Endothelial cell of umbilical vein (primary cell): ENCODE results near the gene CNTNAP2. TPM values are rescaled to one million over a fixed set of nuclear protein-coding genes. Genes with fewer than 3 reads are reported as not detected.

ENCODE experiments used
- BruUV-seq: library from RNA; stranded (reverse); fragments of 400-500 nt; replicated peaks from 2 replicates; lab custom pipeline; 2021; lab: Mats Ljungman, UMichigan
- CTCF ChIA-PET: fragments of 300-600, 350-600 bp; sonication (Branson Sonifier 250); formaldehyde crosslinking; loops from one replicate; lab custom pipeline; 2021; ENCODE audit warnings: antibody characterized with exemption, inconsistent platforms; lab: Charles Lee
- POLR2A ChIA-PET: fragments of 300-600, 350-600 bp; sonication (Branson Sonifier 250); formaldehyde crosslinking; loops from one replicate; lab custom pipeline; 2021; ENCODE audit warnings: antibody characterized with exemption, inconsistent platforms; lab: Charles Lee
- DNase-seq: peaks from one replicate; pipeline ENCODE4 v3.0.0-alpha.2; 2011; ENCODE audit warnings: low read depth, low spot score
- FAIRE-seq: peaks from 2 replicates; lab custom pipeline; 2011; peaks lifted over from hg19 to GRCh38; lab: Jason Lieb, UNC
- H2AFZ ChIP-seq: 2 replicates; pipeline ENCODE4 v1.6.0; 2012; ENCODE audit warnings: low read depth, low read length, control low read depth, inconsistent platforms
- H3K27ac ChIP-seq: 2 replicates; pipeline ENCODE4 v1.5.1; 2011; ENCODE audit warnings: low read depth, mild to moderate bottlenecking, control low read depth, low read length, moderate library complexity; ENCODE audit not compliant: insufficient read depth
- H3K27me3 ChIP-seq, 2 experiments: 2 replicates each; pipeline versions ENCODE4 v1.6.0 to v1.6.1; 2011; ENCODE audit warnings: low read length in 2 of 2, mixed read lengths in 1 of 2; ENCODE audit not compliant: control insufficient read depth in 2 of 2, insufficient read depth in 2 of 2
- H3K36me3 ChIP-seq, 2 experiments: 2 replicates in 1 of 2; 3 replicates in 1 of 2; pipeline ENCODE4 v1.5.1; 2011; ENCODE audit warnings: low read length in 2 of 2, mild to moderate bottlenecking in 1 of 2, moderate library complexity in 1 of 2; ENCODE audit not compliant: control insufficient read depth in 2 of 2, insufficient read depth in 2 of 2; ENCODE audit errors: extremely low read depth in 1 of 2
- H3K4me1 ChIP-seq: 3 replicates; pipeline ENCODE4 v1.5.1; 2011; ENCODE audit warnings: mild to moderate bottlenecking, low read length; ENCODE audit not compliant: control insufficient read depth, insufficient read depth; ENCODE audit errors: extremely low read depth
- H3K4me2 ChIP-seq: 2 replicates; pipeline ENCODE4 v1.6.1; 2011; ENCODE audit warnings: low read length, control low read depth, mixed read lengths; ENCODE audit not compliant: insufficient read depth
- H3K4me3 ChIP-seq, 3 experiments: fragments of 200-600 bp in 1 of 3; sonication (generic), shearing (Covaris generic) in 1 of 3; replicated peaks in 1 of 3; 2 replicates each; pipeline ENCODE4 v1.5.1; 2011 to 2016; ENCODE audit warnings: control low read depth in 3 of 3, low read length in 3 of 3, mild to moderate bottlenecking in 2 of 3, inconsistent platforms in 1 of 3, low read depth in 1 of 3, moderate library complexity in 1 of 3; ENCODE audit not compliant: insufficient read depth in 1 of 3
- H3K79me2 ChIP-seq: 2 replicates; pipeline ENCODE4 v1.6.0; 2012; ENCODE audit warnings: low read length, inconsistent platforms; ENCODE audit not compliant: control insufficient read depth, insufficient read depth
- H3K9ac ChIP-seq: replicated peaks from 2 replicates; pipeline ENCODE3; 2011; ENCODE audit warnings: low read length, control low read depth; ENCODE audit not compliant: insufficient read depth; ENCODE audit errors: extremely low read depth
- H3K9me1 ChIP-seq: replicated peaks from 3 replicates; pipeline ENCODE4 v1.6.0; 2011; ENCODE audit warnings: mild to moderate bottlenecking, low read length; ENCODE audit not compliant: control insufficient read depth, insufficient read depth; ENCODE audit errors: extremely low read depth
- H3K9me3 ChIP-seq: replicated peaks from 2 replicates; pipeline ENCODE4 v1.5.1; 2012; ENCODE audit warnings: low read length, inconsistent platforms; ENCODE audit not compliant: control insufficient read depth, insufficient read depth
- H4K20me1 ChIP-seq: replicated peaks from 2 replicates; pipeline ENCODE3; 2011; ENCODE audit warnings: mild to moderate bottlenecking, low read length; ENCODE audit not compliant: control insufficient read depth, insufficient read depth; ENCODE audit errors: extremely low read depth
- CTCF ChIP-seq, 2 donors: IDR thresholded peaks; 1 replicate in 1 of 2; 2 replicates in 1 of 2; pipeline ENCODE4 v1.5.1; 2011; ENCODE audit warnings: low read length in 2 of 2, mild to moderate bottlenecking in 2 of 2, moderate library complexity in 2 of 2, control low read depth in 1 of 2, inconsistent platforms in 1 of 2, low read depth in 1 of 2; ENCODE audit not compliant: insufficient read depth in 1 of 2; ENCODE audit errors: extremely low read depth in 1 of 2
- EZH2 ChIP-seq: IDR thresholded peaks from 2 replicates; pipeline ENCODE4 v1.6.1; 2012; ENCODE audit warnings: borderline replicate concordance, low read depth, mild to moderate bottlenecking, moderate library complexity, low read length, inconsistent platforms; ENCODE audit not compliant: severe bottlenecking
- FOS ChIP-seq: IDR thresholded peaks from 2 replicates; pipeline ENCODE4 v1.6.1; 2011; ENCODE audit warnings: mild to moderate bottlenecking, low read length, moderate library complexity, borderline replicate concordance; ENCODE audit not compliant: insufficient read depth
- GATA2 ChIP-seq: IDR thresholded peaks from 2 replicates; pipeline ENCODE4 v1.7.0; 2011; ENCODE audit warnings: low read depth, mild to moderate bottlenecking, moderate library complexity, mixed read lengths, low read length; ENCODE audit not compliant: insufficient read length, insufficient read depth
- JUN ChIP-seq: IDR thresholded peaks from 2 replicates; pipeline ENCODE4 v1.6.1; 2011; ENCODE audit warnings: borderline replicate concordance, low read depth; ENCODE audit not compliant: insufficient read length, insufficient read depth
- MYC ChIP-seq: IDR thresholded peaks from one replicate; pipeline ENCODE4 v1.6.1; 2011; ENCODE audit warnings: mild to moderate bottlenecking, low read depth, low read length
- POLR2A ChIP-seq: IDR thresholded peaks from 2 replicates; pipeline ENCODE4 v1.6.1; 2012; ENCODE audit warnings: low read depth, mild to moderate bottlenecking, control low read depth, low read length
- POLR2AphosphoS5 ChIP-seq: IDR thresholded peaks from 2 replicates; pipeline ENCODE4 v1.6.1; 2012; ENCODE audit warnings: low read depth, mild to moderate bottlenecking, control low read depth, low read length, moderate library complexity; ENCODE audit not compliant: insufficient read depth
- dilution Hi-C: fragments of 300-500 bp; cut with MboI; formaldehyde crosslinking; loops from one replicate; pipeline ENCODE4 v1.15.0; 2019; ENCODE audit warnings: low sequenced_read_pairs; ENCODE audit not compliant: extremely low pct_ligation_motif_present
- intact Hi-C: fragments of 100-400 bp; cut with micrococcal nuclease; formaldehyde crosslinking; loops from one replicate; pipeline ENCODE4 v1.10.0; 2022
- polyA plus RNA-seq, 4 experiments: library from polyadenylated mRNA; depleted of rRNA in 3 of 4; stranded (reverse) in 3 of 4; unstranded in 1 of 4; fragments of >200 nt; gene quantifications; 2 replicates each; pipeline versions ENCODE4 v1.2.1 to v1.2.3, GENCODE V29; 2011 to 2012; ENCODE audit warnings: missing spikeins in 1 of 4
- total RNA-seq: library from RNA; stranded (reverse); gene quantifications from 2 replicates; pipeline ENCODE4 v1.2.3, GENCODE V29; 2021
- TF ChIP-seq, protein P1 (sequence below): IDR thresholded peaks from 2 replicates; pipeline ENCODE4 v1.6.1; 2011; ENCODE audit not compliant: insufficient read depth, insufficient read length

Gene CNTNAP2
- total and polyA plus RNA-seq, 2 donors (not counting 3 experiments of a cell fraction or from before 2014, with no cell fraction given), result not detected

DNA sequence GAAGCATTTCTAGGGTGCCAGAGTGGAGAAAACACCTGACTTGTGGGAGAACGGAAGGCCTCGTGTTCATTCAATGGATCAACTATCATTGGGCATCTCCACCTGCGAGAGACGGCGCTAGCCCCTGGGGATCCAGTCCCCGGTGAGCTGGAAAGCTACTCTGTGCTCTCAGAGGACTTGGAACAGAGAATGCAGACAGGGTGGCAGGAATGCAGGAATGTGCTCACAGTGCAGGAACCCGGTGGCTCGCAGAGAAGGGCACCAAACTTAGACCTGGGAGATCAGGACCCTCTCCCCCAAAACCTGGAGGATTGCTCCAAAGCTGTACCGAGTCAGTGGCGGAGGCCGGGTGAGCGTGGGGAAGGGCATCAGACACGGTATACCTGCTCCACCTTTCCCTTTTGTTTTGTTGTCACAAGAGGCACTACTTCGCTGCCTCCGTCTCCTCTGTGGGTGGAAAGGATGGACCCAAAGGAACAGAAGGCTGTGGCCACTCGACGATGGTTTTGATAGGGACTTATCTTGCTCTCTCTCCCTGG, 1905.0 kb downstream of the CNTNAP2 start:
- no peak for DNase-seq
- BruUV-seq, result no TSS peak
- TF ChIP-seq EZH2 (no peak), JUN (no peak), MYC (no peak), POLR2A (no peak), CTCF (IDR thresholded peaks at IDR 0.05; ENCODE audit: extremely low read depth in 1 of 2, insufficient read depth in 1 of 2, low read depth in 1 of 2, low read length in 2 of 2) (no peak), GATA2 (no peak), FOS (no peak), POLR2AphosphoS5 (no peak)
- TF ChIP-seq, protein P1, sequence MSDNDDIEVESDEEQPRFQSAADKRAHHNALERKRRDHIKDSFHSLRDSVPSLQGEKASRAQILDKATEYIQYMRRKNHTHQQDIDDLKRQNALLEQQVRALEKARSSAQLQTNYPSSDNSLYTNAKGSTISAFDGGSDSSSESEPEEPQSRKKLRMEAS, result no peak
- peaks cover 6% of the 10 kb centered on the region for H3K9me3 ChIP-seq
- no peak overlapping the region for H3K4me3 ChIP-seq
- POLR2A ChIA-PET, result no interaction called here
- CTCF ChIA-PET, result no interaction called here
- no peaks in the 10 kb centered on the region for H3K36me3 ChIP-seq
- FAIRE-seq, result no peak
- H3K27ac ChIP-seq, result no peak overlapping the region
- H3K27me3 ChIP-seq, result no peaks in the 10 kb centered on the region
- dilution Hi-C loops (no loop called here), intact Hi-C loops (no loop called here)
- H3K79me2 ChIP-seq, result no peaks in the 10 kb centered on the region
- no peaks in the 10 kb centered on the region for H3K4me1 ChIP-seq
- no peak overlapping the region for H2AFZ ChIP-seq
- no peaks in the 10 kb centered on the region for H4K20me1 ChIP-seq
- no peak overlapping the region for H3K9ac ChIP-seq
- H3K4me2 ChIP-seq, result no peak overlapping the region
- no peaks in the 10 kb centered on the region for H3K9me1 ChIP-seq
